ENCODE data around the gene SGTB. TPM values are rescaled to one million over a fixed set of nuclear protein-coding genes. Genes with fewer than 3 reads are reported as not detected.
A peak's percentile ranks its signal among the peaks of the same experiment; 100 is the strongest.

SGTB gene
- total and polyA plus RNA-seq, 2 experiments from 2014 or later: 8.0 to 12.5 TPM

DNA sequence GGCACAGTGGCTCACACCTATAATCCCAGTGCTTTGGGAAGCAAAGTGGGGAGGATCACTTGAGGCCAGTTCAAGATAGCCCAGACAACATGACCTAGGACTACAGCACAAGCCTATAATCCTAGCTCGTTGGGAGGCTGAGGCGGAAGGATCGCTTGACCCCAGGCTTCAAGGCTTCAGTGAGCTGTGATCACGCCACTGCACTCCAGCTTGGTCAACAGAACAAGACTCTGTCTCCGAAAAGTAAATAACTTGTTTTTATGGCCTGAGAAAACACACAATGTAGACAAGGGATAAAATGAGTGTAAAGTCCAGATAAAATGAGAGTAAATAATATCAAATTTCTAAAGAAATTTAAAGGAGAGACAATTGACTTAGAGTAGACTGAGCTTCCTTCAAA is 70.8 kb downstream of the SGTB start (continued):
- TF ChIP-seq, protein P1, sequence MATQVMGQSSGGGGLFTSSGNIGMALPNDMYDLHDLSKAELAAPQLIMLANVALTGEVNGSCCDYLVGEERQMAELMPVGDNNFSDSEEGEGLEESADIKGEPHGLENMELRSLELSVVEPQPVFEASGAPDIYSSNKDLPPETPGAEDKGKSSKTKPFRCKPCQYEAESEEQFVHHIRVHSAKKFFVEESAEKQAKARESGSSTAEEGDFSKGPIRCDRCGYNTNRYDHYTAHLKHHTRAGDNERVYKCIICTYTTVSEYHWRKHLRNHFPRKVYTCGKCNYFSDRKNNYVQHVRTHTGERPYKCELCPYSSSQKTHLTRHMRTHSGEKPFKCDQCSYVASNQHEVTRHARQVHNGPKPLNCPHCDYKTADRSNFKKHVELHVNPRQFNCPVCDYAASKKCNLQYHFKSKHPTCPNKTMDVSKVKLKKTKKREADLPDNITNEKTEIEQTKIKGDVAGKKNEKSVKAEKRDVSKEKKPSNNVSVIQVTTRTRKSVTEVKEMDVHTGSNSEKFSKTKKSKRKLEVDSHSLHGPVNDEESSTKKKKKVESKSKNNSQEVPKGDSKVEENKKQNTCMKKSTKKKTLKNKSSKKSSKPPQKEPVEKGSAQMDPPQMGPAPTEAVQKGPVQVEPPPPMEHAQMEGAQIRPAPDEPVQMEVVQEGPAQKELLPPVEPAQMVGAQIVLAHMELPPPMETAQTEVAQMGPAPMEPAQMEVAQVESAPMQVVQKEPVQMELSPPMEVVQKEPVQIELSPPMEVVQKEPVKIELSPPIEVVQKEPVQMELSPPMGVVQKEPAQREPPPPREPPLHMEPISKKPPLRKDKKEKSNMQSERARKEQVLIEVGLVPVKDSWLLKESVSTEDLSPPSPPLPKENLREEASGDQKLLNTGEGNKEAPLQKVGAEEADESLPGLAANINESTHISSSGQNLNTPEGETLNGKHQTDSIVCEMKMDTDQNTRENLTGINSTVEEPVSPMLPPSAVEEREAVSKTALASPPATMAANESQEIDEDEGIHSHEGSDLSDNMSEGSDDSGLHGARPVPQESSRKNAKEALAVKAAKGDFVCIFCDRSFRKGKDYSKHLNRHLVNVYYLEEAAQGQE (IDR thresholded peaks at IDR 0.05; ENCODE audit: unreplicated experiment): no peak
- TF ChIP-seq STAT1 (IDR thresholded peaks at IDR 0.05; ENCODE audit: unreplicated experiment): no peak

DNA sequence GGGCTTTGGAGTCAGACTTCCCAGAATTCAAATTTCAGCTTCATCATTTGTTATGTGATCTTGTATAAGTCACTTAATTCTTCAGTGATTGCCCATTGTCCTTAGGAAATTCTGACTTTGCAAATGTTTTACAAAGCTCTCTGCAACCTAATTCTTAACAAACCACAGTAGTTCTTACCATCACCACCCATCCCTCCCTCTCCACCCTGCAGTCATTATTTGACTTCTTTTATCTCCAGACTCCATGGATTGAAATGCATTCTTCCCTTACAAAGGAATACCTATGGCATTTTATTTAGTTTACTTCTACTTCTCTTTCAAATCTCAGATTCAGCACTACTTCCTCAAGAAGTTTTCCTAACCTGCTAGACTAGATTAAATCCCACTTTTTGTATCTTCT is 74.0 kb downstream of the SGTB start:
- peak overlapping the region; percentile 3 for H3K27ac Mint-ChIP-seq
- TF ChIP-seq NANOG (IDR thresholded peaks at IDR 0.05; ENCODE audit: borderline replicate concordance) (0 out of 2 replicates have a peak, but pooled peaks have one; percentile 29), JUNB (IDR thresholded peaks at IDR 0.05; ENCODE audit: unreplicated experiment) (no peak)
- no peaks in the 10 kb centered on the region for H4K20me1 ChIP-seq (replicated peaks; ENCODE audit: insufficient read depth)

DNA sequence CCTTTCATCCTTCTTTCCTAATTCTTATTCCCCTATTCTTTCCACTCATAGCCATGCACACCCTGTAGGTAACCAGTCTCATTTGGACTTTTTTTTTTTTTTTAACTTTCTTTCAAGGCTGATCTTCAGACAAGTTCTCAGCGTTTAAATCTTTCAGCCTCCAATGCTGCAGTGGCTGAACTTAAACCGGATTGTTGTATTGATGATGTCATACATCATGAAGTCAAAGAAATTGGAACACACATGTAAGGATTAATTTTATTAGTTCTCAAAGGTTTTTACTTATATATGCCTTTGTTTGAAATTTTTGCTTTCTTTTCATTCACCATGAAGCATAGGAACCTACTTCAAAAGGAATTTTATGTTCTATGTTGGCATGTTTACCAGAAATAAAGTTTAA is 75.0 kb downstream of the SGTB start:
- Histone ChIP-seq H3K4me3 (no peak overlapping the region), H3K79me2 (replicated peaks; ENCODE audit: insufficient read depth) (no peaks in the 10 kb centered on the region), H2AFZ (no peak overlapping the region), H3K27ac (ENCODE audit: low read depth) (no peak overlapping the region), H3K27me3 (ENCODE audit: insufficient read depth) (no peaks in the 10 kb centered on the region), H3K4me1 (ENCODE audit: insufficient read depth) (peaks cover 15% of the 10 kb centered on the region), H3F3A (replicated peaks; ENCODE audit: low read depth) (no peaks in the 10 kb centered on the region), H4K20me1 (replicated peaks; ENCODE audit: insufficient read depth) (no peaks in the 10 kb centered on the region), H3K36me3 (ENCODE audit: insufficient read depth) (no peaks in the 10 kb centered on the region; the same call in 1 of the 2 replicates), H3K9me2 (ENCODE audit: insufficient read depth) (no peaks in the 10 kb centered on the region), H3K4me2 (no peak overlapping the region)
- peaks cover 11% of the 10 kb centered on the region for H3K4me1 Mint-ChIP-seq
- no peaks in the 10 kb centered on the region for H3K36me3 Mint-ChIP-seq (ENCODE audit: low read depth)
- peaks cover 4% of the 10 kb centered on the region for H3K27me3 Mint-ChIP-seq (ENCODE audit: insufficient read depth, low read depth, poor library complexity)
- ATAC-seq (no peak), DNase-seq (ENCODE audit: low spot score) (no peak)
- H3K27ac Mint-ChIP-seq: peak overlapping the region; percentile 13; the same call in 1 of the 2 replicates
- H3K9me3 Mint-ChIP-seq: no peaks in the 10 kb centered on the region
- H3K4me3 Mint-ChIP-seq: no peak overlapping the region
- TF ChIP-seq NANOG (IDR thresholded peaks at IDR 0.05; ENCODE audit: borderline replicate concordance): no peak
- TF ChIP-seq, protein P2, sequence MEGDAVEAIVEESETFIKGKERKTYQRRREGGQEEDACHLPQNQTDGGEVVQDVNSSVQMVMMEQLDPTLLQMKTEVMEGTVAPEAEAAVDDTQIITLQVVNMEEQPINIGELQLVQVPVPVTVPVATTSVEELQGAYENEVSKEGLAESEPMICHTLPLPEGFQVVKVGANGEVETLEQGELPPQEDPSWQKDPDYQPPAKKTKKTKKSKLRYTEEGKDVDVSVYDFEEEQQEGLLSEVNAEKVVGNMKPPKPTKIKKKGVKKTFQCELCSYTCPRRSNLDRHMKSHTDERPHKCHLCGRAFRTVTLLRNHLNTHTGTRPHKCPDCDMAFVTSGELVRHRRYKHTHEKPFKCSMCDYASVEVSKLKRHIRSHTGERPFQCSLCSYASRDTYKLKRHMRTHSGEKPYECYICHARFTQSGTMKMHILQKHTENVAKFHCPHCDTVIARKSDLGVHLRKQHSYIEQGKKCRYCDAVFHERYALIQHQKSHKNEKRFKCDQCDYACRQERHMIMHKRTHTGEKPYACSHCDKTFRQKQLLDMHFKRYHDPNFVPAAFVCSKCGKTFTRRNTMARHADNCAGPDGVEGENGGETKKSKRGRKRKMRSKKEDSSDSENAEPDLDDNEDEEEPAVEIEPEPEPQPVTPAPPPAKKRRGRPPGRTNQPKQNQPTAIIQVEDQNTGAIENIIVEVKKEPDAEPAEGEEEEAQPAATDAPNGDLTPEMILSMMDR (conservative IDR thresholded peaks at IDR 0.05; ENCODE audit: low read depth in 2 of 2): no peak
- no peak for TF ChIP-seq ZNF331 (CRISPR knock-in tag; IDR thresholded peaks at IDR 0.05; ENCODE audit: low read depth)
- no peak for TF ChIP-seq STAT1 (IDR thresholded peaks at IDR 0.05; ENCODE audit: unreplicated experiment)
- TF ChIP-seq CREB1 (CRISPR knock-in tag; IDR thresholded peaks at IDR 0.05; ENCODE audit: low read depth): no peak
- TF ChIP-seq, protein P1 (IDR thresholded peaks at IDR 0.05; ENCODE audit: unreplicated experiment): no peak
- TF ChIP-seq JUNB (IDR thresholded peaks at IDR 0.05; ENCODE audit: unreplicated experiment): no peak
- TF ChIP-seq POLR2AphosphoS5 (IDR thresholded peaks at IDR 0.05; ENCODE audit: low read depth): no peak
- no peak for TF ChIP-seq EZH2 (IDR thresholded peaks at IDR 0.05; ENCODE audit: low read depth, unreplicated experiment)
- no peak for TF ChIP-seq ZNF114 (CRISPR knock-in tag; IDR thresholded peaks at IDR 0.05)
- TF ChIP-seq, protein P3, sequence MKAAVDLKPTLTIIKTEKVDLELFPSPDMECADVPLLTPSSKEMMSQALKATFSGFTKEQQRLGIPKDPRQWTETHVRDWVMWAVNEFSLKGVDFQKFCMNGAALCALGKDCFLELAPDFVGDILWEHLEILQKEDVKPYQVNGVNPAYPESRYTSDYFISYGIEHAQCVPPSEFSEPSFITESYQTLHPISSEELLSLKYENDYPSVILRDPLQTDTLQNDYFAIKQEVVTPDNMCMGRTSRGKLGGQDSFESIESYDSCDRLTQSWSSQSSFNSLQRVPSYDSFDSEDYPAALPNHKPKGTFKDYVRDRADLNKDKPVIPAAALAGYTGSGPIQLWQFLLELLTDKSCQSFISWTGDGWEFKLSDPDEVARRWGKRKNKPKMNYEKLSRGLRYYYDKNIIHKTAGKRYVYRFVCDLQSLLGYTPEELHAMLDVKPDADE (IDR thresholded peaks at IDR 0.05): no peak

More for the DNA sequence above, 74.0 kb downstream of the SGTB start:
- DNase-seq (ENCODE audit: low spot score): peak; percentile 65
- no peaks in the 10 kb centered on the region for H3K79me2 ChIP-seq (replicated peaks; ENCODE audit: insufficient read depth)
- peak overlapping the region; percentile 24 for H3K27ac ChIP-seq (ENCODE audit: low read depth)
- H3K4me1 ChIP-seq (ENCODE audit: insufficient read depth): peaks cover 15% of the 10 kb centered on the region
- H2AFZ ChIP-seq: no peak overlapping the region
- Mint-ChIP-seq H3K4me1 (peaks cover 11% of the 10 kb centered on the region), H3K9me3 (no peaks in the 10 kb centered on the region), H3K36me3 (ENCODE audit: low read depth) (no peaks in the 10 kb centered on the region), H3K27me3 (ENCODE audit: insufficient read depth, low read depth, poor library complexity) (peaks cover 4% of the 10 kb centered on the region), H3K4me3 (no peak overlapping the region)
- no peak overlapping the region for H3K4me3 ChIP-seq
- H3K4me2 ChIP-seq: peak overlapping the region; percentile 19
- H3F3A ChIP-seq (replicated peaks; ENCODE audit: low read depth): no peaks in the 10 kb centered on the region
- no peaks in the 10 kb centered on the region for H3K9me2 ChIP-seq (ENCODE audit: insufficient read depth)
- ATAC-seq: peak; percentile 90
- no peaks in the 10 kb centered on the region for H3K27me3 ChIP-seq (ENCODE audit: insufficient read depth)
- no peaks in the 10 kb centered on the region; the same call in 1 of the 2 replicates for H3K36me3 ChIP-seq (ENCODE audit: insufficient read depth)

All from GM23338 (cell line).